ENCODE results near the gene XK. TPM values are rescaled to one million over a fixed set of nuclear protein-coding genes. Genes with fewer than 3 reads are reported as not detected.

Gene XK
- total RNA-seq, 1 experiment from 2014 or later: 1.1 TPM

GRCh38 chrX:37659047-37659446, 26.5 kb upstream of the XK start:
- H3K4me1 Mint-ChIP-seq: 0 out of 2 replicates have a peak, but pooled peaks cover 4% of the 10 kb centered on the region
- no peaks in the 10 kb centered on the region; the same call in 1 of the 2 replicates for H3K27me3 Mint-ChIP-seq (ENCODE audit: low read depth)
- ChIA-PET POLR2A (no interaction called here), CTCF (no interaction called here)
- no peaks in the 10 kb centered on the region for H3K9me3 Mint-ChIP-seq
- TF ChIP-seq ARID4B (CRISPR knock-in tag; IDR thresholded peaks at IDR 0.05; ENCODE audit: borderline replicate concordance) (no peak), ZNF121 (CRISPR knock-in tag; IDR thresholded peaks at IDR 0.05) (no peak), GRHL2 (CRISPR knock-in tag; IDR thresholded peaks at IDR 0.05; ENCODE audit: insufficient replicate concordance, severe bottlenecking) (no peak), NFATC4 (CRISPR knock-in tag; IDR thresholded peaks at IDR 0.05) (no peak), TCF7 (CRISPR knock-in tag; IDR thresholded peaks at IDR 0.05; ENCODE audit: low read depth) (no peak), ATF1 (CRISPR knock-in tag; IDR thresholded peaks at IDR 0.05) (no peak), ZNF416 (CRISPR knock-in tag; IDR thresholded peaks at IDR 0.05) (no peak), FOXP1 (CRISPR knock-in tag; IDR thresholded peaks at IDR 0.05; ENCODE audit: borderline replicate concordance) (no peak), TEAD4 (CRISPR knock-in tag; IDR thresholded peaks at IDR 0.05) (no peak), NR1H2 (CRISPR knock-in tag; IDR thresholded peaks at IDR 0.05) (no peak), ZNF396 (CRISPR knock-in tag; IDR thresholded peaks at IDR 0.05; ENCODE audit: borderline replicate concordance) (no peak), NFE2L1 (CRISPR knock-in tag; IDR thresholded peaks at IDR 0.05) (no peak), SMAD4 (CRISPR knock-in tag; IDR thresholded peaks at IDR 0.05) (no peak)
- TF ChIP-seq, protein P1, sequence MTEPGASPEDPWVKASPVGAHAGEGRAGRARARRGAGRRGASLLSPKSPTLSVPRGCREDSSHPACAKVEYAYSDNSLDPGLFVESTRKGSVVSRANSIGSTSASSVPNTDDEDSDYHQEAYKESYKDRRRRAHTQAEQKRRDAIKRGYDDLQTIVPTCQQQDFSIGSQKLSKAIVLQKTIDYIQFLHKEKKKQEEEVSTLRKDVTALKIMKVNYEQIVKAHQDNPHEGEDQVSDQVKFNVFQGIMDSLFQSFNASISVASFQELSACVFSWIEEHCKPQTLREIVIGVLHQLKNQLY (CRISPR knock-in tag; IDR thresholded peaks at IDR 0.05): no peak
- ATAC-seq (no peak), DNase-seq (ENCODE audit: low spot score) (no peak)
- H3K36me3 Mint-ChIP-seq: no peaks in the 10 kb centered on the region
- H3K27ac Mint-ChIP-seq: no peak overlapping the region
- H3K4me3 Mint-ChIP-seq: no peak overlapping the region

DNA sequence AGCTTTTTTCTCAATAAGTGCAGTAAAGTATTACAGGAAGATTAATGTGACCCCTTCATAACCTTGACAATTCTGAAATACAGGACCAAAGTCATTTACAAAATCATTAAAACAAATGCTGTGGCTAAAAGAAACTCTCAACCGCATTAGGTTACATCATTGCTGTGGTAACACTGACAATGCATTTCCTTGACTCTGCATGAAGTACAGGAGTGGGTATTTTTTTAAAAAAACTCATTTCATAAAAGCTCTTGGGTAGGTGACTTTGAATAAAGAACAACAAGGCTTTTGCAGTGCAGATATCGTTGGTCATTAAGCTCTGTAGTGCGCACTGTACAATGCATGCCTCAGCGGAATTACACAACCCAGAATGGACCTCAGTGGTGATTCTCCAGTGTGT, 23.4 kb upstream of the XK start:
- DNase-seq (ENCODE audit: low spot score): no peak
- Mint-ChIP-seq H3K9me3 (peaks cover 7% of the 10 kb centered on the region; the same call in 1 of the 2 replicates), H3K27me3 (ENCODE audit: low read depth) (no peaks in the 10 kb centered on the region; the same call in 1 of the 2 replicates), H3K4me3 (no peak overlapping the region), H3K27ac (no peak overlapping the region), H3K36me3 (no peaks in the 10 kb centered on the region), H3K4me1 (no peaks in the 10 kb centered on the region)
- TF ChIP-seq TEAD1 (CRISPR knock-in tag; IDR thresholded peaks at IDR 0.05) (no peak), SMAD3 (CRISPR knock-in tag; IDR thresholded peaks at IDR 0.05; ENCODE audit: borderline replicate concordance) (no peak), RELA (CRISPR knock-in tag; IDR thresholded peaks at IDR 0.05; ENCODE audit: borderline replicate concordance) (no peak), NR1H2 (CRISPR knock-in tag; IDR thresholded peaks at IDR 0.05) (no peak), SMAD4 (CRISPR knock-in tag; IDR thresholded peaks at IDR 0.05) (no peak), JUN (CRISPR knock-in tag; IDR thresholded peaks at IDR 0.05) (no peak), ZSCAN18 (CRISPR knock-in tag; IDR thresholded peaks at IDR 0.05) (no peak), NFYB (CRISPR knock-in tag; conservative IDR thresholded peaks at IDR 0.05; ENCODE audit: low read depth) (no peak), PRRX2 (CRISPR knock-in tag; IDR thresholded peaks at IDR 0.05) (no peak), MAX (CRISPR knock-in tag; IDR thresholded peaks at IDR 0.05) (no peak), FOXK1 (CRISPR knock-in tag; IDR thresholded peaks at IDR 0.05) (no peak), JAZF1 (CRISPR knock-in tag; IDR thresholded peaks at IDR 0.05) (no peak)
- TF ChIP-seq, protein P2, sequence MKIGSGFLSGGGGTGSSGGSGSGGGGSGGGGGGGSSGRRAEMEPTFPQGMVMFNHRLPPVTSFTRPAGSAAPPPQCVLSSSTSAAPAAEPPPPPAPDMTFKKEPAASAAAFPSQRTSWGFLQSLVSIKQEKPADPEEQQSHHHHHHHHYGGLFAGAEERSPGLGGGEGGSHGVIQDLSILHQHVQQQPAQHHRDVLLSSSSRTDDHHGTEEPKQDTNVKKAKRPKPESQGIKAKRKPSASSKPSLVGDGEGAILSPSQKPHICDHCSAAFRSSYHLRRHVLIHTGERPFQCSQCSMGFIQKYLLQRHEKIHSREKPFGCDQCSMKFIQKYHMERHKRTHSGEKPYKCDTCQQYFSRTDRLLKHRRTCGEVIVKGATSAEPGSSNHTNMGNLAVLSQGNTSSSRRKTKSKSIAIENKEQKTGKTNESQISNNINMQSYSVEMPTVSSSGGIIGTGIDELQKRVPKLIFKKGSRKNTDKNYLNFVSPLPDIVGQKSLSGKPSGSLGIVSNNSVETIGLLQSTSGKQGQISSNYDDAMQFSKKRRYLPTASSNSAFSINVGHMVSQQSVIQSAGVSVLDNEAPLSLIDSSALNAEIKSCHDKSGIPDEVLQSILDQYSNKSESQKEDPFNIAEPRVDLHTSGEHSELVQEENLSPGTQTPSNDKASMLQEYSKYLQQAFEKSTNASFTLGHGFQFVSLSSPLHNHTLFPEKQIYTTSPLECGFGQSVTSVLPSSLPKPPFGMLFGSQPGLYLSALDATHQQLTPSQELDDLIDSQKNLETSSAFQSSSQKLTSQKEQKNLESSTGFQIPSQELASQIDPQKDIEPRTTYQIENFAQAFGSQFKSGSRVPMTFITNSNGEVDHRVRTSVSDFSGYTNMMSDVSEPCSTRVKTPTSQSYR (CRISPR knock-in tag; IDR thresholded peaks at IDR 0.05): no peak
- ChIA-PET CTCF (no interaction called here), POLR2A (no interaction called here)
- no peak for ATAC-seq

All from WTC11 (cell line).